GM23338 (cell line): ENCODE data around the gene SASH3. TPM values are rescaled to one million over a fixed set of nuclear protein-coding genes. Genes with fewer than 3 reads are reported as not detected.

ENCODE experiments used
- ATAC-seq: fragments of 200-7000 bp; cut with Tn5 transposase; 3 replicates; pipeline ENCODE4 v1.9.1; 2020
- DNase-seq: peaks from one replicate; pipeline ENCODE4 v3.0.0-alpha.2; 2015; ENCODE audit warnings: low spot score
- H2AFZ ChIP-seq: fragments of 200-600 bp; sonication (generic); 2 replicates; pipeline ENCODE4 v1.8.0; 2016; ENCODE audit warnings: antibody characterized with exemption, mild to moderate bottlenecking, moderate library complexity
- H3F3A ChIP-seq: fragments of 200-600 bp; sonication (generic); replicated peaks from 2 replicates; pipeline ENCODE4 v1.8.0; 2017; ENCODE audit warnings: antibody characterized with exemption, mixed run types, low read depth
- H3K27ac ChIP-seq: fragments of 200-600 bp; sonication (generic); 2 replicates; pipeline ENCODE4 v1.6.1; 2016; ENCODE audit warnings: low read depth
- H3K27me3 ChIP-seq: fragments of 200-600 bp; sonication (generic); 2 replicates; pipeline ENCODE4 v1.8.0; 2016; ENCODE audit warnings: mild to moderate bottlenecking, mixed run types, moderate library complexity; ENCODE audit not compliant: insufficient read depth
- H3K36me3 ChIP-seq: fragments of 200-600 bp; sonication (generic); 2 replicates; pipeline ENCODE4 v1.8.0; 2016; ENCODE audit warnings: mild to moderate bottlenecking; ENCODE audit not compliant: insufficient read depth
- H3K4me1 ChIP-seq: fragments of 200-600 bp; sonication (generic); 2 replicates; pipeline ENCODE4 v1.8.0; 2016; ENCODE audit warnings: mild to moderate bottlenecking, moderate library complexity; ENCODE audit not compliant: insufficient read depth
- H3K4me2 ChIP-seq: fragments of 200-600 bp; sonication (generic); 2 replicates; pipeline ENCODE4 v1.7.1; 2017; ENCODE audit warnings: mixed run types
- H3K4me3 ChIP-seq: fragments of 200-600 bp; sonication (generic); 2 replicates; pipeline ENCODE4 v1.6.1; 2016; ENCODE audit warnings: mixed run types
- H3K79me2 ChIP-seq: fragments of 200-600 bp; sonication (generic); replicated peaks from 2 replicates; pipeline ENCODE4 v1.8.0; 2017; ENCODE audit warnings: mild to moderate bottlenecking; ENCODE audit not compliant: insufficient read depth
- H3K9me2 ChIP-seq: fragments of 200-600 bp; sonication (generic); 2 replicates; pipeline ENCODE4 v1.8.0; 2017; ENCODE audit not compliant: insufficient read depth
- H4K20me1 ChIP-seq: fragments of 200-600 bp; sonication (generic); replicated peaks from 2 replicates; pipeline ENCODE4 v1.8.0; 2017; ENCODE audit warnings: mild to moderate bottlenecking; ENCODE audit not compliant: insufficient read depth
- H3K27ac Mint-ChIP-seq: 2 replicates; pipeline ENCODE4 v1.8.0; 2020; ENCODE audit warnings: inconsistent platforms, mild to moderate bottlenecking, moderate library complexity, mixed read lengths
- H3K27me3 Mint-ChIP-seq: 3 replicates; pipeline ENCODE4 v1.8.0; 2022; ENCODE audit warnings: low read depth, mild to moderate bottlenecking, moderate library complexity, mixed read lengths, inconsistent platforms; ENCODE audit not compliant: insufficient read depth, poor library complexity
- H3K36me3 Mint-ChIP-seq: 3 replicates; pipeline ENCODE4 v1.8.0; 2021; ENCODE audit warnings: low read depth, mild to moderate bottlenecking, inconsistent platforms, moderate library complexity, mixed read lengths
- H3K4me1 Mint-ChIP-seq: 3 replicates; pipeline ENCODE4 v1.8.0; 2020; ENCODE audit warnings: mild to moderate bottlenecking, inconsistent platforms, mixed read lengths
- H3K4me3 Mint-ChIP-seq: 3 replicates; pipeline ENCODE4 v1.8.0; 2021; ENCODE audit warnings: moderate library complexity, mild to moderate bottlenecking, inconsistent platforms, mixed read lengths
- H3K9me3 Mint-ChIP-seq: 3 replicates; pipeline ENCODE4 v1.8.0; 2020; ENCODE audit warnings: moderate library complexity, mild to moderate bottlenecking, inconsistent platforms, mixed read lengths
- CREB1 ChIP-seq: fragments of 250-450 bp; sonication (Bioruptor Pico); IDR thresholded peaks from 2 replicates; pipeline ENCODE4 v1.5.0; 2020; ENCODE audit warnings: low read depth, mild to moderate bottlenecking, moderate library complexity
- ETS1 ChIP-seq: IDR thresholded peaks from 2 replicates; pipeline ENCODE4 v1.6.1; 2016; ENCODE audit warnings: antibody characterized with exemption
- EZH2 ChIP-seq: fragments of 200-600 bp; sonication (generic); IDR thresholded peaks from one replicate; pipeline ENCODE4 v1.8.0; 2017; ENCODE audit warnings: antibody characterized with exemption, mild to moderate bottlenecking, low read depth; ENCODE audit not compliant: unreplicated experiment
- JUNB ChIP-seq: IDR thresholded peaks from one replicate; pipeline ENCODE4 v1.6.1; 2016; ENCODE audit warnings: antibody characterized with exemption; ENCODE audit not compliant: unreplicated experiment
- POLR2AphosphoS5 ChIP-seq: IDR thresholded peaks from 2 replicates; pipeline ENCODE4 v1.6.1; 2016; ENCODE audit warnings: antibody characterized with exemption, low read depth
- ZNF114 ChIP-seq: fragments of 250-450 bp; sonication (Bioruptor Pico); IDR thresholded peaks from 2 replicates; pipeline ENCODE4 v1.5.0; 2020; ENCODE audit warnings: mild to moderate bottlenecking, moderate library complexity
- polyA plus RNA-seq: library from polyadenylated mRNA; unstranded; fragments of >200 nt; fragmentation: Nextera tagmentation; extraction: Ambion mirVana; gene quantifications from 2 replicates; pipeline ENCODE4 v1.2.1, GENCODE V29; 2016
- total RNA-seq: library from RNA; depleted of rRNA; stranded (reverse); fragments of >200 nt; shearing (Covaris generic); gene quantifications from 2 replicates; pipeline ENCODE4 v1.2.3, GENCODE V29; 2014
- TF ChIP-seq, protein P1 (sequence below): fragments of 250-450 bp; sonication (Bioruptor Pico); IDR thresholded peaks from 2 replicates; pipeline ENCODE4 v1.5.0; 2020; ENCODE audit warnings: mild to moderate bottlenecking, moderate library complexity

SASH3 gene
- total and polyA plus RNA-seq, 2 experiments from 2014 or later = 0.18 TPM; not detected in 1

GRCh38 chrX:129785160-129785947 is 5.6 kb downstream of the SASH3 start:
- Mint-ChIP-seq H3K27me3 (peaks cover 4% of the 10 kb centered on the region), H3K4me3 (no peak overlapping the region), H3K27ac (no peak overlapping the region), H3K9me3 (no peaks in the 10 kb centered on the region; the same call in 2 of the 3 replicates), H3K4me1 (no peaks in the 10 kb centered on the region; the same call in 2 of the 3 replicates), H3K36me3 (no peaks in the 10 kb centered on the region)
- H3K27me3 ChIP-seq = no peaks in the 10 kb centered on the region
- H3K4me3 ChIP-seq = no peak overlapping the region
- H3K4me1 ChIP-seq = no peaks in the 10 kb centered on the region
- H2AFZ ChIP-seq = no peak overlapping the region
- H3K36me3 ChIP-seq = no peaks in the 10 kb centered on the region
- ATAC-seq = no peak
- no peak for DNase-seq
- H3K27ac ChIP-seq = no peak overlapping the region
- no peak overlapping the region for H3K4me2 ChIP-seq
- TF ChIP-seq JUNB (no peak), POLR2AphosphoS5 (no peak), ETS1 (no peak), EZH2 (no peak), ZNF114 (CRISPR knock-in tag) (no peak), CREB1 (no peak)
- TF ChIP-seq, protein P1, sequence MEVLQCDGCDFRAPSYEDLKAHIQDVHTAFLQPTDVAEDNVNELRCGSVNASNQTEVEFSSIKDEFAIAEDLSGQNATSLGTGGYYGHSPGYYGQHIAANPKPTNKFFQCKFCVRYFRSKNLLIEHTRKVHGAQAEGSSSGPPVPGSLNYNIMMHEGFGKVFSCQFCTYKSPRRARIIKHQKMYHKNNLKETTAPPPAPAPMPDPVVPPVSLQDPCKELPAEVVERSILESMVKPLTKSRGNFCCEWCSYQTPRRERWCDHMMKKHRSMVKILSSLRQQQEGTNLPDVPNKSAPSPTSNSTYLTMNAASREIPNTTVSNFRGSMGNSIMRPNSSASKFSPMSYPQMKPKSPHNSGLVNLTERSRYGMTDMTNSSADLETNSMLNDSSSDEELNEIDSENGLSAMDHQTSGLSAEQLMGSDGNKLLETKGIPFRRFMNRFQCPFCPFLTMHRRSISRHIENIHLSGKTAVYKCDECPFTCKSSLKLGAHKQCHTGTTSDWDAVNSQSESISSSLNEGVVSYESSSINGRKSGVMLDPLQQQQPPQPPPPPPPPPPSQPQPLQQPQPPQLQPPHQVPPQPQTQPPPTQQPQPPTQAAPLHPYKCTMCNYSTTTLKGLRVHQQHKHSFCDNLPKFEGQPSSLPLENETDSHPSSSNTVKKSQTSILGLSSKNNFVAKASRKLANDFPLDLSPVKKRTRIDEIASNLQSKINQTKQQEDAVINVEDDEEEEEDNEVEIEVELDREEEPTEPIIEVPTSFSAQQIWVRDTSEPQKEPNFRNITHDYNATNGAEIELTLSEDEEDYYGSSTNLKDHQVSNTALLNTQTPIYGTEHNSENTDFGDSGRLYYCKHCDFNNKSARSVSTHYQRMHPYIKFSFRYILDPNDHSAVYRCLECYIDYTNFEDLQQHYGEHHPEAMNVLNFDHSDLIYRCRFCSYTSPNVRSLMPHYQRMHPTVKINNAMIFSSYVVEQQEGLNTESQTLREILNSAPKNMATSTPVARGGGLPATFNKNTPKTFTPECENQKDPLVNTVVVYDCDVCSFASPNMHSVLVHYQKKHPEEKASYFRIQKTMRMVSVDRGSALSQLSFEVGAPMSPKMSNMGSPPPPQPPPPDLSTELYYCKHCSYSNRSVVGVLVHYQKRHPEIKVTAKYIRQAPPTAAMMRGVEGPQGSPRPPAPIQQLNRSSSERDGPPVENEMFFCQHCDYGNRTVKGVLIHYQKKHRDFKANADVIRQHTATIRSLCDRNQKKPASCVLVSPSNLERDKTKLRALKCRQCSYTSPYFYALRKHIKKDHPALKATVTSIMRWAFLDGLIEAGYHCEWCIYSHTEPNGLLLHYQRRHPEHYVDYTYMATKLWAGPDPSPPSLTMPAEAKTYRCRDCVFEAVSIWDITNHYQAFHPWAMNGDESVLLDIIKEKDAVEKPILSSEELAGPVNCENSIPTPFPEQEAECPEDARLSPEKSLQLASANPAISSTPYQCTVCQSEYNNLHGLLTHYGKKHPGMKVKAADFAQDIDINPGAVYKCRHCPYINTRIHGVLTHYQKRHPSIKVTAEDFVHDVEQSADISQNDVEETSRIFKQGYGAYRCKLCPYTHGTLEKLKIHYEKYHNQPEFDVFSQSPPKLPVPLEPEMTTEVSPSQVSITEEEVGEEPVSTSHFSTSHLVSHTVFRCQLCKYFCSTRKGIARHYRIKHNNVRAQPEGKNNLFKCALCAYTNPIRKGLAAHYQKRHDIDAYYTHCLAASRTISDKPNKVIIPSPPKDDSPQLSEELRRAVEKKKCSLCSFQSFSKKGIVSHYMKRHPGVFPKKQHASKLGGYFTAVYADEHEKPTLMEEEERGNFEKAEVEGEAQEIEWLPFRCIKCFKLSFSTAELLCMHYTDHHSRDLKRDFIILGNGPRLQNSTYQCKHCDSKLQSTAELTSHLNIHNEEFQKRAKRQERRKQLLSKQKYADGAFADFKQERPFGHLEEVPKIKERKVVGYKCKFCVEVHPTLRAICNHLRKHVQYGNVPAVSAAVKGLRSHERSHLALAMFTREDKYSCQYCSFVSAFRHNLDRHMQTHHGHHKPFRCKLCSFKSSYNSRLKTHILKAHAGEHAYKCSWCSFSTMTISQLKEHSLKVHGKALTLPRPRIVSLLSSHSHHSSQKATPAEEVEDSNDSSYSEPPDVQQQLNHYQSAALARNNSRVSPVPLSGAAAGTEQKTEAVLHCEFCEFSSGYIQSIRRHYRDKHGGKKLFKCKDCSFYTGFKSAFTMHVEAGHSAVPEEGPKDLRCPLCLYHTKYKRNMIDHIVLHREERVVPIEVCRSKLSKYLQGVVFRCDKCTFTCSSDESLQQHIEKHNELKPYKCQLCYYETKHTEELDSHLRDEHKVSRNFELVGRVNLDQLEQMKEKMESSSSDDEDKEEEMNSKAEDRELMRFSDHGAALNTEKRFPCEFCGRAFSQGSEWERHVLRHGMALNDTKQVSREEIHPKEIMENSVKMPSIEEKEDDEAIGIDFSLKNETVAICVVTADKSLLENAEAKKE (CRISPR knock-in tag) = no peak
- no peaks in the 10 kb centered on the region for H3F3A ChIP-seq
- H3K79me2 ChIP-seq = no peaks in the 10 kb centered on the region
- no peaks in the 10 kb centered on the region for H4K20me1 ChIP-seq
- no peaks in the 10 kb centered on the region for H3K9me2 ChIP-seq
